HG02870 (cell line): Measurements from ENCODE around the gene KRT75.

Experiments used
- ATAC-seq: cut with Tn5 transposase; IDR thresholded peaks from one replicate; pipeline ENCODE4 v1.9.1; 2021; ENCODE audit warnings: mild to moderate bottlenecking, moderate library complexity; ENCODE audit not compliant: unreplicated experiment

Gene KRT75

DNA sequence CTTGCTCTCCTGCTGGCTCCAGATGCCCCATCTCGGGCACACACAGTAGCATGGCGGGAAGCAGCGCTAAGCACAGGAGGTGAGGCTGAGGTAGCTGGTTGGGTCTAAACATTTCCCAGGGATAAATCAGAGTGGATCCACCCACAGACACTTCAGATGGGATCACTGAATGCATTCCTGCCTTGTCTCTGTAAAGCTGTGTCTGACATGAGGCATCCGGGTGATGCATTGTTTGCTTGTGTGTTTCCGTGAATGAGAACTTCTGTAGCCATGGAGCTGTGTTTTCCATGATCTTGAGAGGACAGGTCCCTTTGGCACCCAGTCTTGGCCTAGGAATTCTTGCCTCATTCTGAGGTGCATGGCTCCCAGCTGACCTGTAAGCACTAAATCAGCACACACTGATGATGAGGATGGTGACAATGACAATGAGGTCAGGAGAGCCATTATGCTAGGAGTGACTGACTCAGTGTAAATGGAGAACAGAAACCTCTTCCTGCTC is 6.7 kb upstream of the KRT75 start:
- ATAC-seq: no peak

GRCh38 chr12:52439845-52440244 is 5.7 kb upstream of the KRT75 start:
- no peak for ATAC-seq

DNA sequence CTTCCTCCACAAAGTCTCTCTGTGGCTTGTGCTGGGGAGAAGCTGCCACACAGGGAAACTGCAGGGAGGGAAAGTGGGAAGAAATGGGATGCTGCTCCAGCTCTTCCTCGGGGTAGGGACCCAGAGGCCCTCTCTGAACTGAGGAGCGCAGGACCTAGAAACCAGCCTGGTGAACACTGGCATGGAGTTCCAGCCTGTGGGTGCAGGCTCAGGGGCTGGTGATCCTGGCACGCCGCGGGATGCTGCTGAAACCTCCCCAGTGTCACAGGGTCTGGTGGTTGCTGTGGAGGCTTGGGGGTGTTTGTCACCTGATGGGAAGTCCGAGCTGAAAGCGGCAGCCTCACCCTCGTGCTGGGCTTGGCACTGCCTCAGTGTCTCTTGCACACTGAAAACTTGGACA is 5.2 kb upstream of the KRT75 start:
- ATAC-seq: no peak

GRCh38 chr12:52438305-52439301 is 4.4 kb upstream of the KRT75 start:
- ATAC-seq: no peak

DNA sequence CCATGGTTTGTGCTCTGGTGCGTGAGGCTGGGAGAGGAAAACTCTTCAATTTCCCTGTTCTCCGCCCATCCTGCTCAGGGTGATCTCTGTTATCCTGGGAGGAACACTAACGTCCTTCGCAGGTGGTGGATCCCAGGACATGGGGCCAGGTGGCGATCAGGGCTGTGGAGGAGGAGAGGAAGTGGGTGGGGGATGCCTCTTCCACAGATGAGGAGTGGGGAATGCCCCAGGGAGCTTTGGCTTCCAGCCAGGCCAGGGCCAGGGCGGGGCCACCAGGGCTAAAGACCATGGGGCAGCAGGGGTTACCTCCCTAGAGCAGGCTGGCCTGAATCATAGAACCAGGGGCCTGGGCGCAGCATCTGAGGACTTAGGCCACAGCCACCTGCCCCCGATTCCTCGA is 3.3 kb upstream of the KRT75 start:
- no peak for ATAC-seq

DNA sequence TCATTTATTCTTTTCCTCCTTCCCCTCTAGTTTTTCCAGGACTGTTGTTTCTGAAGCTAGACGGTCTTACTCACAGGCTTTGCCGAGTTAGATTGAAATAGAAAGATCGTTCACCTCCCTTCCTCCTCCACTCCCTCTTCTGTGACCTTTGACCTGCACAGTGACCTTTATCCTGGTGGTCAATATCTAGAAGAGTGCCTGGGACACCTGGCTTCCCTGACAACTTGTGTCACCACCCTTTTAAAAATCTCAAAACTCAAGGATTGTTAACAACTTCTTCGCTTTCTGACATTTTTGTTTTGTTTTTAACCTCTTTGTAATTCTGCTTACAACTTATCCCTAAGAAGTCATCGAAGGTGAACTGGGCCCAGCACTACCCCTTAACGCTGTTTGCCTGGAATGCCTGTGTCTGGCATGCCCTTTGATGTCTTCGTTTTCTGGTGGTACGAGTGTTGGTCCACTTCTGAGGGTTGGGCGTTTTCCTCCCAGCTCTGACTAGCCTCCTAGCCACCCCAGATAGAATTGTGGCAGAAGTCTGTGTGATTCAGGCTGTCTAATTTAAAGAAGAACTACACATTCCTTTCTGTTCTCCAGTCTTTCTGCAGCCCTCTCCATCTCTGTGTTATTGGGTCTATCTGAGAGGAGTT is 2.8 kb upstream of the KRT75 start:
- no peak for ATAC-seq

GRCh38 chr12:52436000-52436827 is 2.0 kb upstream of the KRT75 start:
- no peak for ATAC-seq

- no peak for ATAC-seq
Observed at GRCh38 chr12:52435659-52435999, 1.5 kb upstream of the KRT75 start.

DNA sequence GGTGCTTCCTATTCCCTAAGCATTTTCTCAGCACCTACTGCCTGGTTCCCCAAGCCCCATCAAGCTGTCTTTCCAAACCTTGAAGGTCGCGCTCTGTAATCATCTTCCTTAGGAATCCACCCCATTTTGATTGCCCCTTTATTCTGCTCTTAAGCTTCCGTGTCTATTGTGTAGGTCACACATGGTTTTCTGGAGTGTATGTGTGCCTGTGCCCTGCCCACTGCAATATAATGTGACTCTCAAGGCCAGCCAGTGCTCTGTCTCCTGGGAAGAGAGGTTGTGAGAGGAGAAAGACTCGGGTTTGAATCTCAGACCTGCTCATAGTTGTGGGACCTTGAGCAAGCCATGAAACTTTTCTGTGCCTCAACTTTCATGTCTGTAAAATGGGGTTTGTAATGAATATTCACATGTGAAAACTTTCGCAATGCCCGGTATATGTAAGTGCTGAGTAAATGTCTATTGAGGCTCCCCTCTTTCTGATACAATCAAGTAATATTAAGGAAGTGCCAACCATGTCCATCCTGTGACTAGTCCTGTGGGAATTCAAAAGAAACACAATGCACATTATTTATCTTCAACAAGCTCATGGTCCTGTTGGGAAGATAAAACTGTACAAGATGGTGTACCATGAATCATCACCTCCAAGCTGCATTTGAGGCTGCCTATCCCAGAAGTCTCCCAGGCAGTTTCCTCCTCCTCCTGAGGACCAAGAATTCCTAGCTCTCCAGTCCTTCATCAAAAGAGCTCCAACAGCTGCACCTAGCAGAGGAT is 774 bp upstream of the KRT75 start:
- ATAC-seq: no peak

- no peak for ATAC-seq
Observed at GRCh38 chr12:52433501-52434080, 580 bp downstream of the KRT75 start.

GRCh38 chr12:52432559-52433207 is 1.5 kb downstream of the KRT75 start:
- no peak for ATAC-seq

DNA sequence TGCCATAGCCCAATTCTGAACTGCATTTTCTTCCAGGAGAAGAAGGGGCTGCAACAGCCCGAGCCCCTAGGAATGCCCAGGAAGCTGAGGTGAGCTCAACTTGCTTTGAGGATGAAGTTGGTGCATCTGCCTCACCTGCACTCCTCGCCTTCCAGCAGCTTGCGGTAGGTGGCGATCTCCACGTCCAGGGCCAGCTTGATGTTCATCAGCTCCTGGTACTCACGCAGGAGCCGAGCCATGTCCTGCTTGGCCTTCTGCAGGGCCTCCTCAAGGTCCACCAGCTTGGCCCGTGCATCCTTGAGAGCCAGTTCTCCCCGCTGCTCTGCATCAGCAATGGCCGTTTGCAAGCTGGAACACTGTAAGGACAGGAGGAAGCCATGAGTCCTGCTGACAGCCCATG is 6.0 kb downstream of the KRT75 start:
- ATAC-seq: no peak

DNA sequence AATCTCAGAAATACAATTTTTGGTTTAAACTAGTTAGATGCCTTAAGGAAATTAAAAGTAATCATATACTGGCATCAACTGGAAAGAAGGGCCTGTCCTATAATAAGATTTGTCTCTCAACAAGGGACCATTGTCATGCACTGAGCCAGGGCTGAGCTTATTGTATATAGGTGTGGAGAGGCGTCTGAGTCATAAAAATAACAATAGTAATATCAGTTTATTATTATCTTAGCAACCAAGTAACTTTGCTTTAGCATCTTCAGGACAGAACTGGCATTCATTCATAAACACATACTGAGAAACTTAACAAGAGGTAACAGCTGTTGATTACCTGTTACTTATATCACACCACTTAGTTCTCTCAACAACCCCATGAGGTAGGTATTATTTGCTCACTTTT is 7.1 kb downstream of the KRT75 start:
- no peak for ATAC-seq

DNA sequence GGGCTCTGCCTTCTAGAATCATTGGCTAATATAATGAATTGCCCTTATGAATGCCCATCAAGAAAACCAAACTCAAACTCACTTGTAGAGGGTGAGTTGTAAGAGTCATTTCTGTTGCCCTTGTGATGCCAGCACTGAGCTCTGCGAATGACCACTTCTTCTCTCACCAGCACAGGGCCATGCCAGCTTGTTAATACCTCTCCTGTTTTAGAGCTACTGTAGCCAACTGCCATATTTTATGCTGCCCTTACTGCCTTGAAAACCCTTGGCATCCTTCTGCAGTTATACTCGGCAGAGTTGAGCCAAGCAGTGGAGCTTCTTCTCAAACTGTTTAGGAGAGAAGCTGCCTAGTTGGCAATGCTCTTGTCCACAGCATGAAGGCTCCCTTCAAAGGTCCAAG is 8.1 kb downstream of the KRT75 start:
- ATAC-seq: no peak

GRCh38 chr12:52425466-52425865 is 8.7 kb downstream of the KRT75 start:
- no peak for ATAC-seq

DNA sequence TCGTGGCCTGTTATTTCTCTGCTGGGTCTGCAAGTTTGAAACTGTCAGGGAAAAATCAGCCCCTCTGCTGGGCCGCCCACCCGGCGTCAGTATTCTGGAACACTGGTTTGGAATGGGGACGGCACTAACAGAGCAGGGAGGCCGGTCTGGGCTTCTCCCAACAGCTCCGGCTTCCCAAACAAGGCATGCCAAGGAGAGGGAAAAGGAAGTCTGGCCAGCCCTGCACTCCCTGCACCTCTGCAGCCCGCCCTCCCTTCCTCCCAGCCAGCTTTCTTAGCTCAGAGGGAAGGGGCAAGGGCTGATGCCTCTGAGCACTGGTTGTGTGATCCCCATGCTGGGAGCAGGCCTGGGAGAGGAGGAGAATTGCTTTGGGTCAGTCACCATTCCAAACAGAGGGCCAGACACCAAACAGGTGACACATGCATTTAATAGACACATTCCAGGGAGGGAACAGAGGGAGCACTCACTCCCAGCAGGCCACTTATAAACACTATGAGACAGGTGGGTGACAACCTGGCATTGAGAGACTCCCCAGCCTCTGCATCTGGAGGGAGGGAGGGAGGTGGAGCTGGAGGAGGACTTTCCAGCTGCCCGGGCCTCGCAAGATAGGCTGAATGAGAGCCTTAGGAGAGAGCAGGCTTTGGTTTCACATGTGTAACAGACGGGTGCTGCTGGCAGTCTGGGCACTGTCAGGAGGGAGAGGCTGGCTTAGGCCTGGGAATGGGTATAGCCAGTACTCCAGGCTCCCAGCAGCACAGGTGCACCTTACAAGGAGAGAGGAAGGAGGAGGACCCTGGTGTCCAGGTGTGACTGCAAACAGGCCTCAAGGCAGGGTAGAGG is 10.3 kb downstream of the KRT75 start:
- no peak for ATAC-seq

DNA sequence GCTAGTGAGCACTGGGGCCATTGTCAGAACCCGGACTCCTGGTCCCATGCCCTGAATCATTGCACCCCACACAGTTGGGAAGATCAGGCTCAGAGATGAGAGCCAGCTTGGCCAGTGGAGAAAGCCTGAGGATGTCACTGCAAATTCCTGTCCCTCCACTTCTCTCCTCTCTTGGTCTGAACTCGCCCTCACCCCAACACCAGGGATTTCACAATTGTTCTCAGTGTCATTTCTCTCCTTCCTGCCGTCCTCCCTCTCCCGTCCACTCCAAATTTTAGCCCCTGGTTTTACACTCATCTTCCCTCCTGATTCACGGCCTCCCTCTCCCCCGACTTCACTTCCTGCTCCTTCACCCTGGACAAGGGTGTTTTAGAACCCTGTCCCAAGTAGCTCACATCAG is 11.1 kb downstream of the KRT75 start:
- no peak for ATAC-seq

DNA sequence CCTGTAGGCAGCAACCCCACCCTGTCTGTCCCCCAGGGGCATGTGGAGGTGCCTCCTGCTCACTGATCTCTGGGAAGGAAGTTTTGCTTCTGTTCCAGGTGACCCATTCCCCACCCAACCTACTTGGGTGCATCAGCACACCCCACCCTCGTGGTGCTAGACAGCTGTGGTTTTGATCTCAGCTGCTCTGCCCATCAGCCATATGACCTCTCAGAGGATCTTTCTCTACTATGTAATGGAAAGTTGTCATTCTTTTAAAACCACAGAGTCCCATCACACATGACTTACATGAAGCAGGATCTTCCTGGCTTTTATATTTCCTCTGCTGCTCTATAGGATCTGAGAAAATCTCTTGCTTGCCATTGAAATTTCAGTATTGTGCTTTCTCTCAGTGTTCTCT is 14.5 kb downstream of the KRT75 start:
- no peak for ATAC-seq

DNA sequence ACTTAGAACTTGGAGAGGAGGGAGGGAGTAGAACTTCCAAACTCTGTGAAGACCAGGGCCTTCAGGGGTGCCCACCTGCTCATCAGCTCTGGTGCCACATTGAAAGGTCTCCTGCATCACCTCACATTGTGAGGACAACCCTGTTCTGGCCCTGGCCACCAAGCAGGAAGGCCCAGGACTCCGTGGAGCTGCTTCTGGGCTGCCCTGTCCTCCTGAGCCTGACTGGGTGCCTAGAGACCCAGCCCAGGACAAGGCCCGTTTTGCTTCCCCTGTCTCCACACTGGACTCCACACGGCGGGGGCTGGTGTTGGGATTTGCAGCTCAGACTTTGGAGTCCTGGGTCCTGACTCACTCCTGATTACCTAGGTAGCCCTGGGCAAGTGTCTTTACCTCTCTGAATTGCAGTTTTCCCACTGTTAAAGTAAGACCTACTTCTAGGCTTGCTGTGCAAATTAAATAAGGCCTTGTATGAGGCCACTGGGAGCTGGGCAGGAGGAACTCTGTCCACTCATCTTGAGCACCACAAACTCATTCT is 15.5 kb downstream of the KRT75 start:
- no peak for ATAC-seq
